PFSK-1 (cell line): ENCODE measurements around the gene ZFYVE26.

Experiments used
- FOXP2 ChIP-seq: optimal IDR thresholded peaks from 2 replicates; pipeline ENCODE3; 2011; ENCODE audit warnings: borderline replicate concordance, control low read depth, inconsistent platforms; ENCODE audit not compliant: insufficient read depth; ENCODE audit errors: extremely low read length, extremely low read depth
- POLR2AphosphoS5 ChIP-seq: IDR thresholded peaks from 2 replicates; pipeline ENCODE4 v1.6.1; 2012; ENCODE audit warnings: low read depth, mild to moderate bottlenecking, control low read depth, low read length, moderate library complexity
- REST ChIP-seq, 2 experiments: IDR thresholded peaks; 2 replicates each; pipeline versions ENCODE4 v1.6.1 to v1.8.0; 2011 to 2012; ENCODE audit warnings: low read depth in 2 of 2, low read length in 2 of 2, control low read depth in 1 of 2, inconsistent platforms in 1 of 2, mild to moderate bottlenecking in 1 of 2, moderate library complexity in 1 of 2; ENCODE audit not compliant: insufficient read depth in 1 of 2
- SIN3A ChIP-seq: IDR thresholded peaks from 2 replicates; pipeline ENCODE4 v1.6.1; 2012; ENCODE audit warnings: mild to moderate bottlenecking, low read length, moderate library complexity, borderline replicate concordance; ENCODE audit not compliant: insufficient read depth
- TAF1 ChIP-seq: IDR thresholded peaks from 2 replicates; pipeline ENCODE4 v1.6.1; 2012; ENCODE audit warnings: low read length, control low read depth, borderline replicate concordance; ENCODE audit not compliant: insufficient read depth

Gene ZFYVE26

GRCh38 chr14:67784244-67784823, 32.1 kb downstream of the ZFYVE26 start:
- TF ChIP-seq SIN3A (no peak), TAF1 (no peak)

DNA sequence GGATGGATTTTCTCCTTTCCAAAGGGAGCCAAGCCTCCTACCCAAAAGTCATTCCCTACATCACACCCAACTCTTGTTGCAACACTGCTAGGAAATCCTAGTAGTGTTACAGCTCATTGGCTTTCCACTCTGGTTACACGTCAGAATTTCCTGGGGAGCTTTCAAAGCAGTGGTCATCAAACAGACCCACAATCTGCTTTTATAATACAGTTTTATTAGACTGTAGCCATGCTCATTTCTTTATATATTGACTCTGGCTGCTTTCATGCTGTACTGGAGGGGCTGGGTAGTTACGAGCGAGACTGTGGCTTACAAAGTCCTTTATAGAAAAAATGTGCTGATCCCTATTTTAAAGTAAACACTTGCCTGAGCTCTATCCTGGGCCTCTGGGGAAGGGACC, 34.3 kb downstream of the ZFYVE26 start:
- TF ChIP-seq TAF1, result no peak
- TF ChIP-seq REST (IDR thresholded peaks at IDR 0.05; ENCODE audit: insufficient read depth in 1 of 2, low read depth in 2 of 2, low read length in 2 of 2), result no peak
- TF ChIP-seq POLR2AphosphoS5, result no peak
- no peak for TF ChIP-seq FOXP2
- TF ChIP-seq SIN3A, result no peak

GRCh38 chr14:67778792-67779191, 37.6 kb downstream of the ZFYVE26 start:
- TF ChIP-seq POLR2AphosphoS5 (no peak), TAF1 (no peak), REST (IDR thresholded peaks at IDR 0.05; ENCODE audit: insufficient read depth in 1 of 2, low read depth in 2 of 2, low read length in 2 of 2) (no peak), SIN3A (no peak), FOXP2 (no peak)

- TF ChIP-seq TAF1, result no peak
- TF ChIP-seq FOXP2, result no peak
- no peak for TF ChIP-seq REST (IDR thresholded peaks at IDR 0.05; ENCODE audit: insufficient read depth in 1 of 2, low read depth in 2 of 2, low read length in 2 of 2)
- TF ChIP-seq SIN3A, result no peak
- no peak for TF ChIP-seq POLR2AphosphoS5
These were observed 39.6 kb downstream of the ZFYVE26 start for GRCh38 chr14:67776653-67777322.

DNA sequence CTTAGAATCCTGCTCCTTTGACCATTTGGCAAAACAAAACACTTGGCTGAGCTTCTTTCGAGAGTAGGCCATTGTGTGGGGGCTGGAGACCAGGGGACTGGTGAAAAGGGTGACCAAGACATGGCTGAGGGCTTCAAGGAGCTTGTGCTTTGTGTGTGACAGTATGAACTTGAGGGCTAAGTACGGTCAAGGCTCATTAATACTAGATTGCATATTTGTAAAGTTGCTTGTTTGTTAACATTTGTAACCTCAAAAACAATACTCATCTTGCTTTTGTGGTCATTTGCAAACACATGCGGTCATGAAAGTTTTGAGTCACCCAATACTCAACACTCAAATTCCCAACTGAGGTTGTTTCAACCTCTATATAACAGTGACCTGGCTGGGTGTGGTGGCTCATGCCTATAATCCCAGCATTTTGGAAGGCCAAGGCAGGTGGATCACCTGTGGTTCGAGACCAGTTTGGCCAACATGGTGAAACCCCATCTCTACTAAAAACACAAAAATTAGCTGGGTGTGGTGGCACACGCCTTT, 42.5 kb downstream of the ZFYVE26 start:
- no peak for TF ChIP-seq SIN3A
- no peak for TF ChIP-seq POLR2AphosphoS5
- TF ChIP-seq FOXP2, result no peak

GRCh38 chr14:67768219-67768618, 48.2 kb downstream of the ZFYVE26 start:
- TF ChIP-seq SIN3A, result no peak
- no peak for TF ChIP-seq FOXP2
- no peak for TF ChIP-seq POLR2AphosphoS5
- no peak for TF ChIP-seq TAF1
- no peak for TF ChIP-seq REST (IDR thresholded peaks at IDR 0.05; ENCODE audit: insufficient read depth in 1 of 2, low read depth in 2 of 2, low read length in 2 of 2)
